NCI-H82 treated with DMSO at 0.1 percent for 48 hours (cell line): ENCODE measurements around the gene NID2.

Experiments used
- DNase-seq: peaks from one replicate; lab custom pipeline; 2025; ENCODE audit not compliant: unreplicated experiment; lab: John Stamatoyannopoulos, UW

The NID2 gene

GRCh38 chr14:52068615-52069306, at the start of gene NID2:
TSS of gene NID2 (minus strand) at chr14:52069059. CDS start at chr14:52068994, 65 bp downstream.
- DNase-seq, result no peak

GRCh38 chr14:52117111-52117832, 48.4 kb upstream of the NID2 start:
- DNase-seq, result no peak

- DNase-seq, result no peak
Measured at GRCh38 chr14:52115286-52115685, 46.4 kb upstream of the NID2 start.

- no peak for DNase-seq
Measured at GRCh38 chr14:52112336-52113018, 43.6 kb upstream of the NID2 start.

- no peak for DNase-seq
Measured at GRCh38 chr14:52111583-52111982, 42.7 kb upstream of the NID2 start.

GRCh38 chr14:52110441-52111086, 41.7 kb upstream of the NID2 start:
- no peak for DNase-seq

- DNase-seq, result no peak
Measured at GRCh38 chr14:52108823-52109222, 40.0 kb upstream of the NID2 start.

GRCh38 chr14:52106840-52107239, 38.0 kb upstream of the NID2 start:
- no peak for DNase-seq

GRCh38 chr14:52103416-52103815, 34.6 kb upstream of the NID2 start:
- DNase-seq, result no peak

GRCh38 chr14:52095794-52096193, 26.9 kb upstream of the NID2 start:
- no peak for DNase-seq

- DNase-seq, result no peak
Measured at GRCh38 chr14:52095336-52095735, 26.5 kb upstream of the NID2 start.

GRCh38 chr14:52094546-52095271, 25.9 kb upstream of the NID2 start:
- no peak for DNase-seq

- DNase-seq, result no peak
Measured at GRCh38 chr14:52091928-52092327, 23.1 kb upstream of the NID2 start.

GRCh38 chr14:52090936-52091335, 22.1 kb upstream of the NID2 start:
- DNase-seq, result no peak

GRCh38 chr14:52089218-52089617, 20.4 kb upstream of the NID2 start:
- DNase-seq, result no peak

GRCh38 chr14:52086711-52087110, 17.9 kb upstream of the NID2 start:
- DNase-seq, result no peak

GRCh38 chr14:52082903-52083302, 14.0 kb upstream of the NID2 start:
- DNase-seq, result no peak

GRCh38 chr14:52081964-52082363, 13.1 kb upstream of the NID2 start:
- no peak for DNase-seq

- no peak for DNase-seq
Measured at GRCh38 chr14:52080808-52081755, 12.2 kb upstream of the NID2 start.
